Karpas-422 (cell line): ENCODE data around the gene SYNGR3. TPM values are rescaled to one million over a fixed set of nuclear protein-coding genes. Genes with fewer than 3 reads are reported as not detected.
"Not testable (repeated sequence)": the region's sequence is repeated elsewhere in the genome, so short reads cannot be mapped to it uniquely, and the experiment has no call there.

Experiments
- DNase-seq: peaks from one replicate; pipeline ENCODE4 v3.0.0-alpha.2; 2015
- H2AFZ ChIP-seq: fragments of 200-600 bp; sonication (generic); 2 replicates; pipeline ENCODE4 v1.6.1; 2014; ENCODE audit warnings: antibody characterized with exemption, low read length, mixed read lengths
- H3K27ac ChIP-seq: fragments of 200-600 bp; sonication (generic); 2 replicates; pipeline ENCODE4 v1.5.1; 2014; ENCODE audit warnings: mild to moderate bottlenecking, low read length, moderate library complexity
- H3K27me3 ChIP-seq: fragments of 200-600 bp; sonication (generic); 2 replicates; pipeline ENCODE4 v1.6.1; 2014; ENCODE audit warnings: low read length, mixed read lengths
- H3K36me3 ChIP-seq: fragments of 200-600 bp; sonication (generic); 2 replicates; pipeline ENCODE4 v1.6.1; 2014; ENCODE audit warnings: low read length, mixed read lengths; ENCODE audit not compliant: insufficient read depth
- H3K4me1 ChIP-seq: fragments of 200-600 bp; sonication (generic); 2 replicates; pipeline ENCODE4 v1.6.1; 2014; ENCODE audit warnings: mild to moderate bottlenecking, low read length, mixed read lengths
- H3K4me2 ChIP-seq: fragments of 200-600 bp; sonication (generic); 2 replicates; pipeline ENCODE4 v1.6.1; 2014; ENCODE audit warnings: low read length, low read depth, mild to moderate bottlenecking; ENCODE audit not compliant: poor library complexity, severe bottlenecking
- H3K4me3 ChIP-seq: fragments of 200-600 bp; sonication (generic); 2 replicates; pipeline ENCODE4 v1.5.1; 2014; ENCODE audit warnings: mild to moderate bottlenecking, antibody characterized with exemption, low read length, mixed read lengths
- H3K79me2 ChIP-seq: fragments of 200-600 bp; sonication (generic); 2 replicates; pipeline ENCODE4 v1.6.1; 2014; ENCODE audit warnings: mild to moderate bottlenecking, low read length, mixed read lengths
- H3K9ac ChIP-seq: fragments of 200-600 bp; sonication (generic); 2 replicates; pipeline ENCODE4 v1.6.0; 2014; ENCODE audit warnings: low read length
- H3K9me2 ChIP-seq: fragments of 200-600 bp; sonication (generic), shearing (Covaris generic); replicated peaks from 2 replicates; pipeline ENCODE4 v1.6.0; 2014; ENCODE audit warnings: mild to moderate bottlenecking, low read length, moderate library complexity; ENCODE audit not compliant: insufficient read depth
- H3K9me3 ChIP-seq: fragments of 300-700, 200-600 bp; sonication (generic); 2 replicates; pipeline ENCODE4 v1.6.1; 2014; ENCODE audit warnings: low read length, mixed read lengths
- H4K20me1 ChIP-seq: fragments of 200-600 bp; sonication (generic); 2 replicates; pipeline ENCODE4 v1.6.1; 2014; ENCODE audit warnings: mild to moderate bottlenecking, antibody characterized with exemption, low read length, low read depth; ENCODE audit not compliant: insufficient read depth
- total RNA-seq: library from RNA; depleted of rRNA; stranded (reverse); fragments of >200 nt; shearing (Covaris generic); gene quantifications from 2 replicates; pipeline ENCODE4 v1.2.3, GENCODE V29; 2014; ENCODE audit warnings: low replicate concordance

The SYNGR3 gene
- total RNA-seq, 1 experiment from 2014 or later: 5.3 TPM

GRCh38 chr16:2007081-2007836 is 17.5 kb downstream of the SYNGR3 start:
- Histone ChIP-seq H3K36me3 (peaks cover 9% of the 10 kb centered on the region), H3K27ac (no peak overlapping the region), H3K4me2 (peak overlapping the region; percentile 93), H4K20me1 (peaks cover 68% of the 10 kb centered on the region), H3K9ac (peak overlapping the region; percentile 98), H3K9me2 (no peaks in the 10 kb centered on the region), H2AFZ (no peak overlapping the region), H3K27me3 (no peaks in the 10 kb centered on the region), H3K79me2 (peaks cover 73% of the 10 kb centered on the region), H3K9me3 (no peaks in the 10 kb centered on the region), H3K4me1 (peaks cover 55% of the 10 kb centered on the region), H3K4me3 (peak overlapping the region; percentile 100; the same call in 1 of the 2 replicates)
- DNase-seq: no peak

GRCh38 chr16:2008009-2008526 is 18.3 kb downstream of the SYNGR3 start:
- H3K4me2 ChIP-seq: peak overlapping the region; percentile 93
- H3K9ac ChIP-seq: peak overlapping the region; percentile 98
- peak overlapping the region; percentile 46; the same call in 1 of the 2 replicates for H3K27ac ChIP-seq
- DNase-seq: no peak
- peaks cover 55% of the 10 kb centered on the region for H3K4me1 ChIP-seq
- H3K4me3 ChIP-seq: peak overlapping the region; percentile 100
- peaks cover 60% of the 10 kb centered on the region for H4K20me1 ChIP-seq
- H3K79me2 ChIP-seq: peaks cover 69% of the 10 kb centered on the region
- H2AFZ ChIP-seq: no peak overlapping the region
- no peaks in the 10 kb centered on the region for H3K9me2 ChIP-seq
- H3K36me3 ChIP-seq: peaks cover 6% of the 10 kb centered on the region
- H3K27me3 ChIP-seq: no peaks in the 10 kb centered on the region
- H3K9me3 ChIP-seq: no peaks in the 10 kb centered on the region

- Histone ChIP-seq H3K9me2 (no peaks in the 10 kb centered on the region), H3K4me3 (peak overlapping the region; percentile 100), H4K20me1 (peaks cover 53% of the 10 kb centered on the region), H3K9me3 (no peaks in the 10 kb centered on the region), H3K4me1 (peaks cover 55% of the 10 kb centered on the region), H3K27me3 (no peaks in the 10 kb centered on the region), H3K27ac (peak overlapping the region; percentile 46; the same call in 1 of the 2 replicates), H3K36me3 (no peaks in the 10 kb centered on the region), H3K79me2 (peaks cover 63% of the 10 kb centered on the region), H2AFZ (no peak overlapping the region), H3K9ac (peak overlapping the region; percentile 98), H3K4me2 (peak overlapping the region; percentile 93)
- peak; percentile 66 for DNase-seq
Observed at GRCh38 chr16:2008631-2009163, 18.9 kb downstream of the SYNGR3 start.

GRCh38 chr16:2009164-2009711 is 19.5 kb downstream of the SYNGR3 start:
- Histone ChIP-seq H3K9me2 (no peaks in the 10 kb centered on the region), H2AFZ (no peak overlapping the region), H3K4me2 (peak overlapping the region; percentile 93), H3K4me1 (peaks cover 51% of the 10 kb centered on the region), H3K36me3 (no peaks in the 10 kb centered on the region), H3K9ac (peak overlapping the region; percentile 98), H4K20me1 (peaks cover 50% of the 10 kb centered on the region), H3K27me3 (no peaks in the 10 kb centered on the region), H3K79me2 (peaks cover 62% of the 10 kb centered on the region), H3K27ac (peak overlapping the region; percentile 46; the same call in 1 of the 2 replicates), H3K4me3 (peak overlapping the region; percentile 100), H3K9me3 (no peaks in the 10 kb centered on the region)
- DNase-seq: no peak

- peaks cover 56% of the 10 kb centered on the region for H3K79me2 ChIP-seq
- peak within 1 kb of the TSS; percentile 100 for H3K4me3 ChIP-seq
- H3K9me2 ChIP-seq: no peaks in the 10 kb centered on the region
- H2AFZ ChIP-seq: no peak within 1 kb of the TSS; the same call in 1 of the 2 replicates
- no peaks in the 10 kb centered on the region for H3K36me3 ChIP-seq
- peak within 1 kb of the TSS; percentile 57 for H3K27ac ChIP-seq
- peaks cover 42% of the 10 kb centered on the region for H4K20me1 ChIP-seq
- H3K4me1 ChIP-seq: peaks cover 46% of the 10 kb centered on the region
- H3K9ac ChIP-seq: peak within 1 kb of the TSS; percentile 98
- no peaks in the 10 kb centered on the region for H3K27me3 ChIP-seq
- peak; percentile 95 for DNase-seq
- no peaks in the 10 kb centered on the region for H3K9me3 ChIP-seq
- H3K4me2 ChIP-seq: peak within 1 kb of the TSS; percentile 93
Observed at GRCh38 chr16:2009791-2010510, 20.2 kb downstream of the SYNGR3 start, which contains the start of gene ZNF598. TSS of gene ZNF598 (minus strand) at chr16:2009821.

GRCh38 chr16:2011726-2012125 is 22.0 kb downstream of the SYNGR3 start:
- H3K4me2 ChIP-seq: not testable (repeated sequence)
- peaks cover 29% of the 10 kb centered on the region for H3K4me1 ChIP-seq

GRCh38 chr16:2013527-2013926 is 23.8 kb downstream of the SYNGR3 start:
- no peaks in the 10 kb centered on the region for H3K27me3 ChIP-seq
- no peak overlapping the region for H3K4me2 ChIP-seq
- H3K36me3 ChIP-seq: no peaks in the 10 kb centered on the region
- H3K79me2 ChIP-seq: peaks cover 20% of the 10 kb centered on the region
- no peak overlapping the region for H2AFZ ChIP-seq
- no peak overlapping the region for H3K9ac ChIP-seq
- H3K4me1 ChIP-seq: peaks cover 11% of the 10 kb centered on the region
- H4K20me1 ChIP-seq: peaks cover 8% of the 10 kb centered on the region
- H3K9me3 ChIP-seq: no peaks in the 10 kb centered on the region
- no peaks in the 10 kb centered on the region for H3K9me2 ChIP-seq
- DNase-seq: no peak
- no peak overlapping the region for H3K4me3 ChIP-seq
- H3K27ac ChIP-seq: no peak overlapping the region

More at GRCh38 chr16:2011726-2012125, 22.0 kb downstream of the SYNGR3 start:
- H3K27ac ChIP-seq, H3K36me3 ChIP-seq, H2AFZ ChIP-seq, DNase-seq, H3K27me3 ChIP-seq, H3K4me3 ChIP-seq, H3K9ac ChIP-seq, H3K9me2 ChIP-seq, H3K9me3 ChIP-seq: not testable (repeated sequence)
- Histone ChIP-seq H4K20me1 (peaks cover 26% of the 10 kb centered on the region), H3K79me2 (peaks cover 38% of the 10 kb centered on the region)
